ENCODE results near the gene SFMBT1.
A peak's percentile ranks its signal among the peaks of the same experiment; 100 is the strongest.

SFMBT1 gene

DNA sequence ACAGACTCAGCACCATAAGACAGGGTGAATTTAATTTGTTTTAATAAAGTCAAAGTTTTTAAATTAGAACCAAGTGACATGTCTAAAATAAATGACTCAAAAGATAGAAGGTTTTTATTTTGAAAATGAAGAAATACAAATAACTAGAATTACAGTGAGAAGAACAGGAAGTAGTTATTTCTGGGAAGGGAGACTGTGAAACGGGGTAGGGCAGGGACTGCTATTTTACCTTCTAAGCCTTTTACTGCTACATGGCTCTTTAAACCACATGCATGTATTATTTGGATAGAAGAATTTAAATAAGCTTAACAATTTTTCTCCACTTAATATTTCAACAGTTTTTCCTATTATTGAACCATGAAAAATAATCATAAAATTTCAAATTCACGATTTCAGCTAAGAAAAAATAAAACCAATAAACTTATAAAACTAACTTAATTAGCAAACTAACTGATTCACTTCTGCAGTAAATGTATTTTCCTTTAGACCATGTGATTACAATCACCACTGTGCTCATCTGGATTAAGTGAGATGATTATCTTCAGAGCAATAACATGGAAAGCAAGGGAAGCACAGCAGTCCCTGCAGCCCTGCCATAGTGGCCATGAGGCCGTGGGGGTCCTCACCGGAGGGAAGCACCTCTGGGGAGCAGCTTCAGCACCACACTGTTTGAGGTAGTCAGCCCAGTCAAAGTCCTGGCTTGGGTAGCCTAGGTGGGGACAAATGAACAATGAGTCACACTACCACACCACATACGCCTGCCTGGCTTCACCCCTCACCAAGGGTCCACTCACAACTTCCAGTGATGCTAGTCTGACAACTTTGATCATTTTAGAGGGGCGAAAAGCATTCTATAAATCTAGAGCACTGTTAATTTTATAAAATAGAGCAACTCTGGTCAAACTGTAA, 120.2 kb downstream of the SFMBT1 start:
- peak in 1 of 2 donors; percentile 1 for DNase-seq (ENCODE audit: extremely low read depth in 1 of 2, low read depth in 1 of 2)

DNA sequence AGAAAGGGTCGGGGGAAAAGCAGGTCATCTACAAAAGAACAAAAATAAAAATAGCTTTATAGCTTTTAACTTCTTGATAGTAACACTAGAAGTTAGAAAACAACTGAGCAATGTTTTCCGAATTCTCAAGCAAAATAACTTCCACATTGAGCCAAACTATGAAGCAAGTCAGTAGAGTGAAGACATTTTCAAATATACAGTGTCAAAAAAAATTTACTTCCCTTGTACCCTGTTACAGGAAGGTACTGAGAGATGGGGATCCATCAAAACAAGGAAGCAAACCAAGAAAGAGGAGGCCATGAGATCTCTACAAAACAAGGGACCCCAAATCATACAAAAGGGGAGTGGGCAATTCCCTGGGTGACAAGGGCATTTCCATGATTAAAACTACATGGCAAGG, 121.9 kb downstream of the SFMBT1 start:
- DNase-seq (ENCODE audit: extremely low read depth in 1 of 2, low read depth in 1 of 2), result no peak

DNA sequence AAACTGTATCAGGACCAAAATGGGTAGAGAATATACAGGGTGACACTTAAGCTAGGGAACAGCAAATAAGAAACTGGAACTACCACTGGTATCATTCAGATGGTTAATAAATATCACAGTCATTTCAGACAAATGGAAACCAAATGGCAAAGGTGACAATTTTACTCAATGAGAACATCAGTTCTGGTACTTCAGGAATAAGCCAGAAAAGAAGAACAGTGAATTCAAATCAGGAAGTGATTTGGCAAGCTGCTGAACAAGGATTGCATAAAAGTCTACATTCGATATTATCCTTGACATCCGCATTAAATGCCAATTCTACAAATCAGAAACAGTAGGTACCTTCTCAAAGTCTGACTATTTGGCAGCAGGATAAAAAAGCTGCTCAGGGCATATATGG, 125.0 kb downstream of the SFMBT1 start:
- no peak for DNase-seq (ENCODE audit: extremely low read depth in 1 of 2, low read depth in 1 of 2)

DNA sequence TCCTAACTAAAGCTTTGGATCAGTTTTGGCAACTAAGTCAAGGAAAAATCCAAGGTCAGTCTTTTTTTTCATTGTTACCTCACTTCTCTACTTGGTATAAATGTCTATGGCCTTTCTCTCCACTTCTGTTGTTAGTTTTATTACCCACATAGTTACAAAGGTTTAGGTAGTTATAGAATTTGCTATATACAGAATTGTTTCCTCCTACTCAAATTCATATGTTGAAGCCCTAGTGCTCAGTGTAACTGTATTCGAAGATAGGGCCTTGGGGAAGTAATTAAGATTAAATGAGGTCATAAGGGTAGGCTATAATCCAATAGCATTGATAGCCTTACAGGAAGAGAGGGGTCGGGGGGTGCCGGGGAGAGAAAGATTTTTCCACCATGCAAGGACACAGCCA, 128.8 kb downstream of the SFMBT1 start:
- DNase-seq (ENCODE audit: extremely low read depth in 1 of 2, low read depth in 1 of 2), result no peak

DNA sequence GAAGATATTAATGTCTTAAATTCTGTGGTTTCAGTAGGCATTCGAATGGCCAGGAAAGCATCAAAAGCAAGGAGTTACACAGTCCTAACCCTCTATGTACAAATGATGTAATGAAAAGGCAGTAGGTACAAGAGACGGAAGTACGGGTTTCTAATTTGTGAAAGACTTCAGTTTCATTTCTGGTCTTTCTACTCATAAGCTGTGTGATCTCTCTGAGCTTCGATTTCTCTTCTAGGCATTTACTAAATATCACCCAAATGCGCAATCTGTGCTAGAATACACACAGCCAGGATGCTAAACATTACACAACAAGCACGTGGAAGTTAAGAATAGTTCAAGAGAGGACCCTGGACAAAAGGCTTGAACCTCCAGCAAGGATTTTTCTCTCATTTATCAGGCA, 130.6 kb downstream of the SFMBT1 start:
- DNase-seq (ENCODE audit: extremely low read depth in 1 of 2, low read depth in 1 of 2), result no peak

GRCh38 chr3:52912885-52913731, 132.8 kb downstream of the SFMBT1 start:
- DNase-seq (ENCODE audit: extremely low read depth in 1 of 2, low read depth in 1 of 2), result no peak

DNA sequence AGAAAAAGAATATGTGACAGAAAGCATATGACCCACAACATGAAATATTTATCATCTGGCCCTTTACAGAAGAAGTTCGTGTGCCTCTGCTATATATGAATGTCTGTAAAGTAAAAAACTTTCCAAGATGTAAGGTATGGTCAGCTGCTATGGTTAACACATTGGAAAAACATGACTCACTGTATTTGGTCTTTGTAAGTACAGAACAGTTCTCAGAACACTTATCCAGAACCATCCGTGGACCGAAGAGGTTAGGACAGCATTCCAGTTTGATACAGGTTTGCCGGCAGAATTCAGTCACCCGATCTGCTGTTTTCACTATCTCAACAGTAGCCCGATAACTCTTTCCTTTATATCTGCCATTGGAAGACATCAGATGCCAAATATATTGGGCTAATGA, 135.1 kb downstream of the SFMBT1 start:
- no peak for DNase-seq (ENCODE audit: extremely low read depth in 1 of 2, low read depth in 1 of 2)

- no peak for DNase-seq (ENCODE audit: extremely low read depth in 1 of 2, low read depth in 1 of 2)
Measured at GRCh38 chr3:52907497-52907896, 138.4 kb downstream of the SFMBT1 start.

GRCh38 chr3:52904552-52904951, 141.3 kb downstream of the SFMBT1 start:
- no peak for DNase-seq (ENCODE audit: extremely low read depth in 1 of 2, low read depth in 1 of 2)

DNA sequence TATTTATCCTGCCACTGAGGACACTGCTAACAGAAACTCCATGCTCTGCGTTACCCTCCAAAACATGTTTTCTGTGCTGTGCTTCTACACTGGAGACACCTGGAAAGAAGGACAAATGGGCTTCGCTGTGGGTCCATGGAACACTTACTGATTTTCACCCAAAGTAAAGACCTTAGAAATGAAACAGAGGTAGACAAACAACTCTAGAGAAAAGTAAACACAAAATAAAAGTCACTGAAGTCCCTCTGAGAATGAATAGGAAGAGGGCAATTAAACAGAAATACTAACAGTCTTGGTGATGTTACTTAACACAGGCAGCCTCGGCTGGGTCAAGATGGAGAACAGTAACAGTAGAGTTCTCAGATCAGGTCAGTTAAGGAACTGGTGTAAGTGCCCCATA, 141.9 kb downstream of the SFMBT1 start:
- DNase-seq (ENCODE audit: extremely low read depth in 1 of 2, low read depth in 1 of 2), result no peak

DNA sequence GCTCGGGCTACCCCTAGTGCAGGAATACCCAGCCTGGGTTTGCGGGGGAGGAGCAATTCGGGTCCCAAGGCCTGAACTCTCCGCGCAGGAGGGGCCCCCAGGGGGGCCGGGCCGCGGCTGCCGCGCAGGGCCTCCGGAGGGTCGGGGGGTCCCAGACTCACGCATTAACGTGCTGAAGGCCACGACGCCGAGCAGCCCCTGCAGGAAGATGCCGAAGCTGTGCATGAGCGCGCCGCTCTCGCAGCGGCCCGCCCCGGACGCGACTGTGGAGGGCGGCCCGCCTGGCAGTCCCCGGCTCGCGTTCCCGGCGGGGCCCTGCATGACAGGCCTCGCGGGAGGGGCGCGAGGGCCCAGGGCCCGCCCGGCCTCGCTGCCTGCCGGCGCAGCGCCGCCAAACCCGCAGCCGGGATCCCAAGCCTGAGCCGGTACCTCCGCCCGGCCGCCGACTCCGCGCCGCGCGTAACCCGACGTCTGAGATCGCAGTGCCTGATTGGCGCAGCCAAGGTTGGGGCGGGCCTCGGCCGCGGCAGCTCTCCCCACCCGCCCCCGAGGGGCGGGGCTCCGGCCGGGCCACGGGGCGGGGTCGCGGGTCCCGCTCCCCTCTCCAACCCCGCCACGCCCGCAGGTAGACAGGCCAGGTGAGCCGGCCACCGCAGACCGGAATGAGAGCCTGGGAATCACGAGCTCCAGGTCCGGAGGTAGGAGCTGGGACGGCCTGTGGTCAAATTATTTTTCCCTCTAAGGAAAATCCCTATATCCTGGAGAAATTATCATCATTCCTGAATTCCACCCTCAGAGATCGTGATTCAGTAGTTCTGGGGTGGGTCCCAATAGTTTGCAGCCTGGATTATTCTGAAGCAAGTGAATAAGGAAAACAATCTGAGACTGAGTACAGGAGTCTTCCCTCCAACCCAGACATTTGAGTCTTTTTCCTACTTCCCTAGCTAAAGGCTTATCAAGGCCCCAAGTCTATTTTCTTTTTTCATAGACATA, 148.4 kb downstream of the SFMBT1 start, which contains the start of gene STIMATE:
Gene STIMATE (minus strand): TSS at position 419 of the 993 bp plus-strand sequence. CDS start 98 bp downstream, at position 321.
- peak; percentile 75 to 81 for DNase-seq (ENCODE audit: extremely low read depth in 1 of 2, low read depth in 1 of 2)

DNA sequence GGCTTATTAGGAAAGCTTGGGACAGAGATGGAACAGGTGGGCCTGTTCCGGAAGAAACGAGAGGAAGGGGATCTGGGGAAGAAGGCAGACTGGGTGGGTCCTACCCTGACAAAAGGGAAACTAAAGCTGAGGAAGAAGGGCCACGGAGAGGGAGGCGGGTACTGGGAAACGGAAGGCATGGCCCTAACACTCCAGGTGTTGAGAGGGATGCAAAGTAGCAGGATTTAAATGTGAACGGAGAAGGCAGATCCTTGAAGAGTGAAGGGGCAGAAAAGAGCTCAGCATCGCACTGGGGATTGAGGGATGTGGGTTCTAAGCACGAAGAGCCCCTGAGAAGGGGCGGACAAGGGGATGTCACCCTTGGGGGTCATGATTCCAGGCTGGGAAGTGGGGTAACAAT, 149.3 kb downstream of the SFMBT1 start:
- no peak for DNase-seq (ENCODE audit: extremely low read depth in 1 of 2, low read depth in 1 of 2)

- DNase-seq (ENCODE audit: extremely low read depth in 1 of 2, low read depth in 1 of 2), result no peak
Measured at GRCh38 chr3:52896151-52896550, 149.7 kb downstream of the SFMBT1 start.

- DNase-seq (ENCODE audit: extremely low read depth in 1 of 2, low read depth in 1 of 2), result peak in 1 of 2 donors; percentile 43
Measured at GRCh38 chr3:52895418-52895817, 150.5 kb downstream of the SFMBT1 start.

GRCh38 chr3:52894756-52895155, 151.1 kb downstream of the SFMBT1 start:
- no peak for DNase-seq (ENCODE audit: extremely low read depth in 1 of 2, low read depth in 1 of 2)

DNA sequence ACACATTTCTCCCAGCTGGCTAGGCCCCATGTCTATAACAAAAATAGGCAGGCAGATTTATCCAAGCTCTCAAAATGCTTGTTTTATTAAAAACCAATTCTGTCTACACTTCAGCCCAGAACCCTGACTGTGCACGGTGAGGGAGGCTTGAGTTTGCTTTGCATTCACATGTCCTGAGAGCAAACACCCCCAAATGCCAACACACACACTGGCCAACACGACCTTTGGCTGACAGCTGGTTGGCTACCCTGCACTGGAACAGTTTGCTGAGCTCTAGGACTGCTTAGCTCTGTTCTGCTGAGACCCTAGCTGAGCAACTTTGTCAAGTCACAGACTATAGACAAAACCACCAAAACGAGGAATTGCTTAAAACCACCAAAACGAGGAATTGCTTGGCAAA, 152.2 kb downstream of the SFMBT1 start:
- DNase-seq (ENCODE audit: extremely low read depth in 1 of 2, low read depth in 1 of 2), result no peak

DNA sequence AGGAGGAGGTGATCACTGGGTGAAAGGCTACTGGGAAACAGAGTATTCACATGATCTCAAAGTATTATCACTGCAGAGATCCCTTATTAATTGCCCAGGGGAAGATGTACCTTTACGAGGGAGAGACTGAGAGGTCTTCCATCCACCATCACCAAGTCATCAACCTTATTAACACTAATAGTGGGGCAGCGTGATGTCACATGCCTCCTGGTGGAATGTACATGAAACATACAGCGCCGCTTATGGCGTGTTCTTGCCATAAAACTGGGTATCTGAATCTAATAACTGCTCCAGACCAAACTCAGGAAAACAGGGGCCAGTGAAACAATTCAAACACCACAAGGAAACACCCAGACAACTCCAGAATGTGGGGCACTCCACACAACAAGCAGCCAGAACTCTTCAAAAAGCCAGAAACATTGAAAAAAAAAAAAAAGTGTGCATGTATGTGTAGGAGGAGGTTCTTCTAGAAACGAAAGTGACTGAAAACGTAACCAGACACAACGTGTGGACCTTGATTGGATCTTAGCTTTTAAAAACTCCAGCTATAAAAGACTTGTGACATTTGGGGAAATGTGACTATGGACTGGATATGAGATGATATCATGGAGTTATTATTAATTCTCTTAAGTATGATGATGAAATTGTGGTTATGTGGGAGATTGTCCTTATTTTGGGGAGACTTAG, 153.1 kb downstream of the SFMBT1 start:
- no peak for DNase-seq (ENCODE audit: extremely low read depth in 1 of 2, low read depth in 1 of 2)

DNA sequence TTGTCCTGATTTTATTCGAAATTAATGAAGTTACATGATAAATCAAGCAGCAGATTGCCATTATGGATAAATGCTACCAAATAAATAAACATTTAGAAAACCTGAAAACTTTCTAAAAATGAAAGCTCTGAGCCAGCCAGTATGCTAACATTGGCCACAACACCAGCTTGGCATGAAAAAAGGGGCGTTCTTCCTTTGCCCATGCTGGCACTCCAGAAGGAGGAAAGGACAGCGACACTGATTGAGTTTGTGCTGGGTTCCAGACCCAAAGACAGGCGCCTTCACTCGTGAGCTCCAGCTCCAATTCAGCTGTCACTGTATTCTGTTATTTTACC, 153.6 kb downstream of the SFMBT1 start:
- DNase-seq (ENCODE audit: extremely low read depth in 1 of 2, low read depth in 1 of 2), result no peak

DNA sequence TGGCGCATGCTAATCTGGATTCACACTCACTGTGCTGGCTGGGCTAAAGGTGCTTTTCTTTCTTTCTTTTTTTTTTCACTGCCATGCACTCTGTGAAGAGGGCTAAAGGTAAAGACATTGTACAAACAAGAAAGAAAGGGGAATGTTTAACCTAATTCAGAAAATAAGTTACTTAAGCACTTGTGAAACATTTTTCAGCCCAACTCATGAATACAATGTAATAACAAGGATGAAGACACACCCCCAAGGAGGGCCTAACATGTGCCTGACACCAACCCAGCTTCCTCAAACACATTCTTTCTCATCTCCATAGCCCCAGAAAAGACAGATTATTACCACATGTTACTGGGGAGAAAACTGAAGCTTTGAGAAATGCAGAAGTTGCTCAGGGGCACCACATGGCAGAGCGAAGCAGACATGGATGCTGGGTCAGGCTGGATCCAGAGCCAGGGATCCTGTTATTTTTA, 154.2 kb downstream of the SFMBT1 start:
- no peak for DNase-seq (ENCODE audit: extremely low read depth in 1 of 2, low read depth in 1 of 2)

- peak; percentile 45 to 57 for DNase-seq (ENCODE audit: extremely low read depth in 1 of 2, low read depth in 1 of 2)
Measured at GRCh38 chr3:52891164-52891563, 154.7 kb downstream of the SFMBT1 start.

All from stimulated activated CD8-positive, alpha-beta memory T cell treated with anti-CD3 and anti-CD28 coated beads, Interleukin-7, amount 100 ng/mL, for 48 hours (primary cell).